HG02973 (cell line): ENCODE data around the gene CD8B2.
"Not testable (repeated sequence)": the region's sequence is repeated elsewhere in the genome, so short reads cannot be mapped to it uniquely, and the experiment has no call there.

Source experiments
- ATAC-seq: cut with Tn5 transposase; IDR thresholded peaks from one replicate; pipeline ENCODE4 v1.9.1; 2021; ENCODE audit warnings: moderate library complexity; ENCODE audit not compliant: unreplicated experiment

Gene CD8B2

DNA sequence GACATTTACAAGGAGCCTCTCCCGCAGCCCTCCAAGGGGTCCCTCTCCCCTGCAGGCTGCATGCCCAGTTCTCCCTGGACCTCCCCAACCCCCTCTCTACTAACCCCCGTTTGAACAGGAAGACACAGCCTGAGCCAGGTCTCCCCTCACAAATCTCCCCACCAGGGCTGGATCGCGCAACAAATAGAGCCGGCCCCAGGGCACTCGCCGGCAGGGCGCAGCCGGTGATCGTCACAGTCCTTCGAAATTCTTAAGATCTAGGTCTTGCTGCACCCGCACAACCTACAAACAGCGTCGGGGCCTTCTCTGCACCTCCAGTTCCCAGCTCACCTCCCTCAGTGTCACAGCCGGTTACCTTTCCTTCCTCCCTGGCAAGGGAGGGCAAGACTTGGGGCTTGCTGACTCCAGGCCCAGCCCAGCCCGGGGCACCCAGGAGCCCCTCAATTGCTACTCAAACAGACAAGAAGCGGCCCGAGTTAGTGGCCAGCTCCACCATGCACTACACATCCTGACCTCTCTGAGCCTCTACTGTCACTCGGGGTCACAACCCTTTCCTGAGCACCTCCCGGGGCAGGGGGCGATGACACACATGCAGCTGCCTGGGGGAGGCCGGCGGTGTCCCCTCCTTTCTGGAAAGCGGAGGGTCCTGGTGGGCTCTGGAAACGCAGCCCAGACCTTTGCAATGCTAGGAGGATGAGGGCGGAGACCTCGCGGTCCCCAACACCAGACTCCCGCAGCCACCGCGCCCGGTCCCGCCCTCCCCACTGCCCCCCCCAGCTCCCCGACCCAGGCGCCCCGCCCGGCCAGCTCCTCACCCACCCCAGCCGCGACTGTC lies at the start of gene CD8B2:
CD8B2 (plus strand) TSS at position 814 of the 835 bp plus-strand sequence. CDS start 63 bp downstream, outside the sequence.
- not testable (repeated sequence) for ATAC-seq

DNA sequence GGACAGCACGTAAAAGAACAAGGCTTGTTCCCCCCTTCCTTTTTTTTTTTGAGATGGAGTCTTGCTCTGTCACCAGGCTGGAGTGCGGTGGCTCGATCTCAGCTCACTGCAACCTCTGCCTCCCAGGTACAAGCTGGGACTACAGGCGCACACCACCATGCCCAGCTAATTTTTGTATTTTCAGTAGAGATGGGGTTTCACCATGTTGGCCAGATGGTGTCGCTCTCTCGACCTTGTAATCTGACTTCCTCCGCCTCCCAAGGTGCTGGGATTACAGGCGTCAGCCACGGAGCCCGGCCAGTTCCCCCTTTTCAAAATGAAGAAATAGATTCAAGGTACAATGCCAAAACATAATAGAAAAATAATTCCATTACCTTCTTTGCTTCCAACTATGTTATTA lies 25.3 kb upstream of the CD8B2 start:
- ATAC-seq = not testable (repeated sequence)

DNA sequence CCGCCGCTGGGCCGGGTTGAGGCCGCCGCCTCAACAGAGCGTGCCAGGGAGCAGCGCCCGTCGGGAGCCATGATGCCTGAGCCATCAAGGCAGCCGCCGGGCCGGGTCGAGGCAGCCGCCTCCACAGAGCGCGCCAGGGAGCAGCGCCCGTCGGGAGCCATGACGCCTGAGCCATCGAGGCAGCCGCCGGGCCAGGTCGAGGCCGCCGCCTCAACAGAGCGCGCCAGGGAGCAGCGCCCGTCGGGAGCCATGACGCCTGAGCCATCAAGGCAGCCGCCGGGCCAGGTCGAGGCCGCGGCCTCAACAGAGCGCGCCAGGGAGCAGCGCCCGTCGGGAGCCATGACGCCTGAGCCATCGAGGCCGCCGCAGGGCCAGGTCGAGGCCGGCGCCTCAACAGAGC lies 19.6 kb upstream of the CD8B2 start:
- not testable (repeated sequence) for ATAC-seq

DNA sequence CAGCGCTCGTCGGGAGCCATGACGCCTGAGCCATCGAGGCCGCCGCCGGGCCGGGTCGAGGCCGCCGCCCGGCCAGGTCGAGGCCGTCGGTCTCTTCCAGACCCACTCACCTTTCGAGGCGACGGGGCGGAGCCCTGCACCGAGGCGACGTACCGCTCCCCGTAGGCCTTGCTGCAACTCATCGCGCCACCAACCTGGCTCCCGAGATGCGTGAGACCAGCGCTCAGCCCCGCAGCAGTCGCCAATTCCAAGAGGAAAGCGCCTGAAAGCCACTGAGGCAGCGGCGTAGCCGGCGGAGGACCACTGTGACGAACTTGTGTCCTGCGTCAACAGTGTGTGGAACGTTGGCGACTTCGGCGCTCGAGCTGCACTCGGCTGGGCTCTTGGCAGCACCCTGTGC lies 19.1 kb upstream of the CD8B2 start, which contains the start of gene RGPD3:
RGPD3 (minus strand) TSS at position 307 of the 400 bp plus-strand sequence; CDS start at position 182, 125 bp downstream.
- ATAC-seq = not testable (repeated sequence)

DNA sequence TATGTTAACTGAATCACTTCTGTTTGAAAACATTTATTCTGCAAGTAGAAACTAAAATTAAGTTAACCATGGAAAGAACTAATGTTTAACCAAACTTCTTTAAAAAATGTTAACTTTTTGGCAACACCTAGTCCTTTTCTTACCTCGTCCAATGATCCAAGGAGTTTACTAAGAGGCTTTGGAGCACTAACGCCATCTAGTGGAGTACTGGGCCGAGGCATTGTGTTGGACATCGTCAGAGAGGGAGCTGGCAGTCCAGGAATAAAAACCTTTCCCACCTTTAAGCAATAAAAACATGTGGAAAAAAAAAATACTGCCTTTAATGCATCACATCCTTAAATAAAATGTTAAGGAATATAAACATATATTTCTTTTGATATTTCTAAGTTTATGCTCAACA lies 16.5 kb upstream of the CD8B2 start:
- ATAC-seq = not testable (repeated sequence)

DNA sequence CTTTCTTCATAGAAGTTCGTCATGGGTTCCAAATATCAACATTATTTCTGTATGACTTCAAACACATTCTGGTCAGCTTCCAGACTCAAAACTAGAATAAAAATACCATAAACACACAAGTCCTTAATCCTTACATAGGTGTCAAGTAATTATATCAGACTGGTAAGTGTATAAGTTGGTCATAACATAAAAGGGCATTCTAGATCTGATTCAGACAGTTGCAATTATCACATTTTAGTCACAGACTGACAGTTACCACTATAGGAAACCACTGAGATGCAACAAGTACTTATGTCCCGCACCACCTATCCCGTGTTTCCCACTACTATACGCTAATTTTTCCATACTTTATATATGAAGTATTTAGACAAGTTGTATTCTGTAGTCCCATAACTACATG lies 9.5 kb upstream of the CD8B2 start:
- not testable (repeated sequence) for ATAC-seq

DNA sequence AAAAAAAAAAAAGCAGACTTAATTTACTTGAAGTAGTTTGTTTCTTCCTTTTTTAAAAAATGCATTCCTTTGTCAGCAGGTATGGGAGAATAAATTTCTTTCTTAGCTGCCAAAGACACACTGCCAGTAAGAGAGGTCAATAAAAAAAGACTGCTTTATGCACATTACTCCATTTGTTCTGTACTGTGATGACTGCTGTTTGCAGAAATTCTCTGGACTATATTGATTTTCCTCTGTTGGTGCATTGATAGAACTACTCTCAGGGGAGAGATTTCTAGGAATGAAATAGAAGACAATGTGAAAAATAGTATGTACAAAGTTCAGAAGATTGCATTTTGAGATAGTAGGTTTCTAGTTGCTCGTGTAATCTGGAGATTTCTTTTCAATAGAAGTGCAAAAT lies 7.6 kb upstream of the CD8B2 start:
- ATAC-seq = not testable (repeated sequence)

DNA sequence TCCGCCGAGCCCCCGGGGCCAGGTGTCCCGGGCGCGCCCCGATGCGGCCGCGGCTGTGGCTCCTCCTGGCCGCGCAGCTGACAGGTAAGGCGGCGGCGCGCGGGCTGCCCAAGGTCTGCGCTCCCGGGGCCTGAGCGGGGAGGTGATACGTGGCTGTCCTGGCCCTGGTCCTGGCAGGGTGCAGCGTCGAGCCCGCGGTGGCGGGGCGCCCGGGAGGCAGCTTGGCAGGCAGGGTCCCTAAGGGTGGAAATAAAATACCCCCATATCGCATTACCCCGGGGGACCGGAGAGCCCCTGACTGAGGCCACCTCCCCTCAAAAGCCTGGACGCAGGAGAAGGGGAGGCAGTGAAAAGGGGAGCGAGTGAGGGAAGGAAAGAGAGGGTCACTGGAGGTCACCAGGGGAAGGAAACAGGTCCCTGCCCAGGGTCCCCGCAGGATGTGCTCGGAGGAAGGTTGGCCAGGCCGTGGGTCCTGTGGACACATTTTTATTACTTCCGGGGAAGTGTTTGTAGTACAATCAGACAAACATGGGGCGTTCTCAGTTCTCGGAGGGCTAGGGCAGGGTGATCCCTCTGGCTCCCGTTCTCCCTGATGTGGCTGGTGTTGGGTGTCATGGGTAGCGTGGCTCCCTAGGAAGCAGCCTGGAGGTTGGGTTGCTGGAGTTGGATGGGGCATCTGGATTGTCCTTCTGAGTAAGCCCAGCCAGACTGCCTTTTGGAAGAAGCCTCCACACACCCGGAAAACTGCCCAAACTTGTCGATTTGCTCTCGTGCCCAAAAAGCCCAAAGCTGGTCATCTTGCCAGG lies 425 bp downstream of the CD8B2 start:
- ATAC-seq = not testable (repeated sequence)

DNA sequence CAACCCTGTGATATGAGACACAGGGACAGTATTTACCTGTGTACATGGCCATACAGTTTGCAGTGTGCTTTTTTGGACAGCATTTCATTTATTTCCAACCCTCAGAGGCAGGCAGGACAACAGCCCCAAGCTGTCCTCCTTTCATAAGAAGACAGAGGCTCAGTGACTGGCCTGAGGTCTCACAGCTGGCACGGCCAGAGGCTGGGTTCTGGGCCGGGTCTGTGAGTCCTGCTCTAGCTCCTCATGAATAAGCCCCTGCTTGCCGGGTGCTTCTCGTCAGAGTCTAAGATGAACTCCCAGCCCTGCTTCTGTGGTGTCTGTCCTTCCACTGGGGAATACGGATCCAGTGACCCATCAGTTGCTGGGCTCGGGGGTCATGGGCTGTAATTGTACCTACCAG lies 2.5 kb downstream of the CD8B2 start:
- ATAC-seq = not testable (repeated sequence)

DNA sequence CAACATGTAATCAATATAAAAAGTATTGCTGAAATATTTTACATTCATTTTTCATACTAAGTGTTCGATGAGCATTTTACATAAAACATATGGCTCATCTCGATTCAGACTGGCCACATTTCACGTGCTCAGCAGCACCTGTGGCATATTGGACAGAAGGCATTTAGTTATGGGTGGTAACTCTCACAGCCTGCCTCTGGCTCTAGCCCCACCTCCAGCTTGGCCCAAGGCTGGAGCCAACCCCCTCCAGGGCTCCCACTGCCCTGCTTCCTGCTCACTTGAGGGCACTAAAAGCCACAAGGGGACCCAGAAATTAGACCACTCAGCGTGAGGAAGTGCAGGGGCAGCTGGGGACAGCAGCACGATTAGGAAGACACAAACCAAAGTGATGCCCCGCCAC lies 5.2 kb downstream of the CD8B2 start:
- ATAC-seq = not testable (repeated sequence)

DNA sequence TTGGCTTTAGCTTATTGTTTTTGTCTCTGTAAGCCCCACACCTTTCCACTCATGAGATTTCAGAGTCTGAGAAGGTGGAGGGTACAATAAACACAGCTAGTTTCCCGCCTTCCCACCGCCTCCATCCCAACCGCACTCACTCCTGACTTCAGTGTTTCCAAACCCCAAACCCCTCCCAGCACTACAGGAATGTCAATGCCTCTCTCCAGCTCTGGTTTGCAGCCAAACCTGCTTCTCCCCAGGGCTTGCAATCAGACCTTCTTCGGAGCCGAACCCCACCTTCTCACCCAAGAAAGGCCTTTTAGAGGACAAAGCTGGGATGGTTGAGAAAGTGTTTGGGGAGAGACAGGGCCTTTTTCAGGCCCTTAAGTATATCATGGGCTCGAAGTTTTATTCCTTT lies 5.7 kb downstream of the CD8B2 start:
- not testable (repeated sequence) for ATAC-seq

DNA sequence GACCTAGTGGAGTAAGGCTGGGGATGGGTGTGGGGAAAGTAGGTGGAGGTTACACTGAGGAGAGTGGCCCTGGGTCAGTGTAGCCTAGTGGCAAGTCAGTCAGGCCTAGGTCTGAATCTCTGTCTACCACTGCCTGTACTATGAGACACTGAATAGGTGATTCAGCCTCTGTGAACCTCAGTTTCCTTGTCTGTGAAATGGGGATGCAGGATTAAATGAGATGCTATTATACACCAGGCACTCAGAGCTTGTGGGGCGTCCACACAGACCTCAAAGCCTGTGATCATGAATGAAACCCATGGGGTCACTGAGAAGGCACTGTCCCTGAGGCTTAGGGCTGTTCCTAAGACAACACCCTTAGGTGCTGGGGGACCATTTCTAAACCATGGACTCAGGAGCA lies 11.4 kb downstream of the CD8B2 start:
- ATAC-seq = not testable (repeated sequence)

DNA sequence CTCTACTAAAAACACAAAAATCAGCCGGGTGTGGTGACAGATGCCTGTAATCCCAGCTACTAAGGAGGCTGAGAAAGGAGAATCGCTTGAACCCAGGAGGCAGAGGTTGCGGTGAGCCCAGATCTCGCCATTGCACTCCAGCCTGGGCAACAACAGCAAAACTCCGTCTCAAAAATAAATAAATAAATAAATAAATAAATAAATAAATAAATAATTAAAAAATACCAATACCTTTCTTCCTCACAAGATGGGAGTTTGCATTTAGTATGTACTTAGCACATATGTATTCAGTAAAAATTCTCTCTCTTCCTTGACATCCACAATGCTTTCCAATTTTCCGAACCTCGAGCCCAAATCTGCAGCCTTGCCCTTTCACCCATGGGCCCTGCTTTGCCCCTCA lies 13.2 kb downstream of the CD8B2 start:
- ATAC-seq = not testable (repeated sequence)

DNA sequence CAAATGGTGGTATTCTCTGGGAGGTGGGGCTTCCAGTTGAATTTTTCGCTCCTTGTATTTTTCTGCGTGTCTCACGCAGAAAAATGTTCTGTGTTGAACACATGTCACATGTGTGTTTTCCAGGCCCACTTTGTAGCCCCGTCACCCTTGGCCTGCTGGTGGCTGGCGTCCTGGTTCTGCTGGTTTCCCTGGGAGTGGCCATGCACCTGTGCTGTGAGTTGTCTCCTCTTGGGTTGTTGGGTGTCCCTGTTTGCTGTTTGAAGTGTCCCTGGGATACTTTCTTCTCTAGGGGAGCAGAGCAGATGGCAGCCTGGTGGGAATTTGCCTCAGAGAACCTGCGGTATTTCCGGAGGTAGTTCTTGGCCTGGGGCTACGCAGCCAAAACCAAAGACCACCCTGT lies 15.2 kb downstream of the CD8B2 start:
- ATAC-seq = not testable (repeated sequence)

DNA sequence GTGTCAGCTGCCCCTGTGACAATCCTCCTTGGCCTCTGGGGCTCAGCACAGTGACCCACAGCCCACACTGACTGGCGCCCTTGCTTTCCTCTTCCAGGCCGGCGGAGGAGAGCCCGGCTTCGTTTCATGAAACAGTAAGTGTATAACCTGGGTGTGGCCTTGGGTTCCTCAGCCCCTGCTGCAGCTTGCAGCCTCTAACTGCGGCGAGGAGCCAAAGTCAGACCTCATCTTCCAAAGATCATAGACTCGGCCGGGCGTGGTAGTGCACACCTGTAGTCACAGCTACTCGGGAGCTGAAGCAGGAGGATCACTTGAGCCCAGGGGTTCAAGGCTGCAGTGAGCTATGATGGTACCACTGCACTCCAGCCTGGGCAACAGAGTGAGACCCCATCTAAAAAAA lies 17.0 kb downstream of the CD8B2 start:
- not testable (repeated sequence) for ATAC-seq

DNA sequence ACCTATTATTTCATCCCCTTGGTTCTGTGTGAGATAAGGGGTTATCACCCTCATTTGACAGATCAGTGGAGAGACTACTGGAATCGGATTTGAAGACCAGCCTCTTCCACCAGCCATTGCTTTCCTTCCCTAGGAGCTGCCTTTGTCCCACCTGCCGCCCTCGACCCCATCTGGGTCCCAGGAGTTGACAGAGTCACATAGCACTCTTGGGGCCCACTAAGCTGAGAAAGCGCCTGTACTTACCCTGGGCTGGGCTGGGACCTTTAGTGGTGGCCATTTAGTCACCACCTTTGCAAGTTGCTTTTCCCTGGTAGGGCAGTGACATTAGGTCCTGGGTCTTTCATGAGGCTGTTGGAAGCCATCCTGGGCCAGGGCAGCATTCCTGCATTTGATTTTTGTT lies 17.6 kb downstream of the CD8B2 start:
- ATAC-seq = not testable (repeated sequence)

DNA sequence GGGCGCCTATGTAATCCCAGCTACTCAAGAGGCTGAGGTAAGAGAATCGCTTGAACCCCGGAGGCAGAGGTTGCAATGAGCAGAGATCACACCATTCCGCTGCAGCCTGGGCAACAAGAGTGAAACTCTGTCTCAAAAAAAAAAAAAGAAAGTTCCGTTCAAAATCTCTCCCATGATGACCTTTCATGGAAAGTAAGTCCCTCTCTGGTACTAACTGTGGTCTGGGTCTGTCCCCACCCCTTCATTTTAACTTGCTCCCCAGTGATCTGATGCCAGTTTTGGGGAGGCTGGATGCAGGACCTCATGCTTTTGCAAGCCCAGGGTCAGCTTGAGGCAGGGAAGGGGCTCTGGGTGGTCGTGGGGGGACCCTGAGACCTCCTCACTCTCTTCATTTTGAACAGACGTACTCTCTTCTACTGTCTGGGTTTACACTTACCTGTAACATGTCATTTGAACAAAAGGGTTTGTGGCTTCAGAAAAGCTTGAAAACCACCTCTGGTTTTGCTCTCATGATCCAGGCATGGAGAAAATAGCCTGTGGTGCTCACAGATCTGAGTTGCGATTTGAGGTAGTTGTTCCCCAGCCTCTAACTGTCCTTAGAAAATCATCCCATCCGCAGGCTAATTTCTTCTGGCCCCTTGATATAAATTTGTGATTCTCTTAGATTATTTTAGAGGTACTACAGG lies 19.0 kb downstream of the CD8B2 start:
- ATAC-seq = not testable (repeated sequence)

DNA sequence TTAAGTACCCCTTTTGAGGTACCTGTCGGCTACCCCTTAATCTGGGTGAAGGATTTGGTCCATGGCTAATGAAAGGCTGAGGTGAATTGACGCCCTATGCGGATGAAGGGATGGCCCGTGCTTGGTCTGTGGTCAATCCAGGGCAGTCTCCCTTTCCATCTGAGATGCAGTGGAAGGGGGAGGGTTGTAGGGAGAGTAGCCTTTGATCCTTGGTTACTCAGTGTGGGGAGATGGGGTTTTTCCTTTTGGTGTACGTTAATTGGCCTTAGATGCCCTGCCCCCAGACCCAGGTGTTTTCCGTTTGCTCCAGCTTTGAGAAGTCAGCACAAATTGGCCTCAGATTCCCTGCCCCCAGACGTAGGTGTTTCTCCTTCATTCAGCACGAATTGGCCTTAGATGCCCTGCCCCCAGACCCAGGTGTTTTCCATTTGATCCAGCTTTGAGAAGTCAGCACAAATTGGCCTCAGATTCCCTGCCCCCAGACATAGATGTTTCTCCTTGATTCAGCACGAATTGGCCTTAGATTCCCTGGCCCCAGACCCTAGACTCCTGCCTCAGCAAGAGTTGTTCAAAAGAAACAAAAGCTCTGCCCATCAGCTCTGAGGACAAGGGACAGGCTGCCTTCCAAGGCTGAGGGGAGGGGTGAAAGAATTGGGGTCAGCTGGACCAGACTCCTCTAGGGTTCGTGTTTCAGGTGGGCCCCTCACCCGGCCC lies 21.7 kb downstream of the CD8B2 start:
- ATAC-seq = not testable (repeated sequence)

DNA sequence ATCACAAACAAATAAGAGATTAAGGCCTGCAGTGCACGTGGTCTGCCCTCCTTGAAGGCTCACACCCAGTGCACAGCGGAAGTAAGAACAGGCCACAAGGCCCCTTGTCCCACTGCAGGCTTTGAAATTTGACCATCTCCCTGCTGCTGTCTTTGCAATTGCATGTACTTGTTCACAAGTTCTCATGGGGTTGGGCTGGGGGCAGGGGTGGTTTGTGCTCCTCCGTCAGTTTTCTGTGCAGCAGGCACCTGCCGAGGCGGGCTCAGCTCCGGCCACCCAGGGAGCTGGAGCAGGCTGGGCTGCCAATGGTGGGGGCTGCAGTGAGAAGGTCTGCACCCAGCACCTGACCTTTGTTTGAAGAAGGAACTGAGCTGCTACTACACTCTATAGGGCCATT lies 22.2 kb downstream of the CD8B2 start:
- not testable (repeated sequence) for ATAC-seq

DNA sequence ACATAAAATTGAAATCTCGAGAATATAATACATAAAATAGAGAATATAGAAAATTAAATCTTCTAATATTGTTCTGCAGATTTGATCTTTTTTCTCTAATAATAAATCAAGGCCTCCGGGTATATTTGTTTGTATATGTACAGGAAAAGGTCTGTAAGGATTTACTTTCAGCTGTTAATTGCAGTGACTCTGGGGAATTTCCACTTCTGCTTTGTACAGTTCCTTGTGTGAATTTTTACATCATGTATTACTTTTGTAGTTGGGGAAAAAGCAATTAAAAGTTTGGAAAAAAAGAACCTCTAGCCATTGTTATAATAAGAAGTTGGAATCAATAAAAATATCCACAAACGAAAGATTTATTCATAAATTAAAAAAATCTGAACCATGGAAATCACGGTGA lies 23.6 kb downstream of the CD8B2 start:
- not testable (repeated sequence) for ATAC-seq
